Upper lobe of left lung (tissue), 6 donors: Measurements from ENCODE around the gene MSH4. TPM values are rescaled to one million over a fixed set of nuclear protein-coding genes. Genes with fewer than 3 reads are reported as not detected.
A peak's percentile ranks its signal among the peaks of the same experiment; 100 is the strongest.
"Not testable (repeated sequence)": the region's sequence is repeated elsewhere in the genome, so short reads cannot be mapped to it uniquely, and the experiment has no call there.

Experiments used
- ATAC-seq, 2 donors: fragments of 200-7000 bp; cut with Tn5 transposase; one replicate each; pipeline ENCODE4 v1.9.1; 2022; ENCODE audit warnings: mild to moderate bottlenecking in 2 of 2, moderate library complexity in 2 of 2; ENCODE audit not compliant: low FRiP score in 2 of 2
- DNase-seq, 2 donors: peaks; one replicate each; pipeline ENCODE4 v3.0.0-alpha.2; 2019 to 2020
- H3K27ac ChIP-seq, 4 donors: fragments of 200-600 bp; sonication (generic); one replicate each; pipeline ENCODE4 v1.5.1; 2016 to 2019
- H3K27me3 ChIP-seq, 4 donors: fragments of 200-600 bp; sonication (generic); one replicate each; pipeline ENCODE4 v1.5.1; 2017 to 2019
- H3K36me3 ChIP-seq, 4 donors: fragments of 200-600 bp; sonication (generic); one replicate each; pipeline ENCODE4 v1.5.1; 2016 to 2019
- H3K4me1 ChIP-seq, 4 donors: fragments of 200-600 bp; sonication (generic); one replicate each; pipeline ENCODE4 v1.5.1; 2018 to 2019
- H3K4me3 ChIP-seq, 4 donors: fragments of 200-600 bp; sonication (generic); one replicate each; pipeline ENCODE4 v1.5.1; 2017 to 2019; ENCODE audit warnings: mild to moderate bottlenecking in 2 of 4, moderate library complexity in 1 of 4
- H3K9me3 ChIP-seq, 4 donors: fragments of 200-600 bp; sonication (generic); one replicate each; pipeline ENCODE4 v1.5.1; 2018 to 2019
- EP300 ChIP-seq, 4 donors: sonication (generic); formaldehyde crosslinking; IDR thresholded peaks; one replicate each; pipeline ENCODE4 v1.5.1; 2017; ENCODE audit warnings: antibody characterized with exemption in 4 of 4, control low read depth in 2 of 4
- POLR2A ChIP-seq, 4 donors: fragments of 450-650 bp; IDR thresholded peaks; one replicate each; pipeline ENCODE4 v1.5.1; 2016 to 2017; ENCODE audit warnings: antibody characterized with exemption in 4 of 4, mild to moderate bottlenecking in 2 of 4
- POLR2AphosphoS5 ChIP-seq, 2 donors: sonication (generic); formaldehyde crosslinking; IDR thresholded peaks; one replicate each; pipeline ENCODE4 v1.5.1; 2017; ENCODE audit warnings: antibody characterized with exemption in 2 of 2
- WGBS, 2 donors: methylation state at CpG; one replicate each; pipeline ENCODE4 v1.1.5; 2017 to 2018; 5-methylcytosine and 5-hydroxymethylcytosine counted together
- total RNA-seq, 6 donors: library from RNA; depleted of rRNA in 4 of 6; stranded (reverse); fragments of >200 nt in 4 of 6; gene quantifications; one replicate each; pipeline versions ENCODE4 v1.1.0 to v1.2.1, GENCODE V29; 2016 to 2021
- TF ChIP-seq, protein P1 (sequence below), 6 experiments: fragments of 450-650 bp in 4 of 6; fragments of 200-600 bp in 2 of 6; sonication (generic) in 2 of 6; IDR thresholded peaks; one replicate each; pipeline ENCODE4 v1.5.1; 2016 to 2019; ENCODE audit warnings: antibody characterized with exemption in 6 of 6
- donor health status: DM: no; HTN: no; CAD: no; lungs with moderate emphysema.
- donor health status: DM: no; HTN: yes; CAD: no; lungs with severe emphysema.

Gene MSH4
- total RNA-seq = under 1 TPM in 3 of 6 donors, not detected in 3; 0.31 to 0.74 (median 0.46) TPM

DNA sequence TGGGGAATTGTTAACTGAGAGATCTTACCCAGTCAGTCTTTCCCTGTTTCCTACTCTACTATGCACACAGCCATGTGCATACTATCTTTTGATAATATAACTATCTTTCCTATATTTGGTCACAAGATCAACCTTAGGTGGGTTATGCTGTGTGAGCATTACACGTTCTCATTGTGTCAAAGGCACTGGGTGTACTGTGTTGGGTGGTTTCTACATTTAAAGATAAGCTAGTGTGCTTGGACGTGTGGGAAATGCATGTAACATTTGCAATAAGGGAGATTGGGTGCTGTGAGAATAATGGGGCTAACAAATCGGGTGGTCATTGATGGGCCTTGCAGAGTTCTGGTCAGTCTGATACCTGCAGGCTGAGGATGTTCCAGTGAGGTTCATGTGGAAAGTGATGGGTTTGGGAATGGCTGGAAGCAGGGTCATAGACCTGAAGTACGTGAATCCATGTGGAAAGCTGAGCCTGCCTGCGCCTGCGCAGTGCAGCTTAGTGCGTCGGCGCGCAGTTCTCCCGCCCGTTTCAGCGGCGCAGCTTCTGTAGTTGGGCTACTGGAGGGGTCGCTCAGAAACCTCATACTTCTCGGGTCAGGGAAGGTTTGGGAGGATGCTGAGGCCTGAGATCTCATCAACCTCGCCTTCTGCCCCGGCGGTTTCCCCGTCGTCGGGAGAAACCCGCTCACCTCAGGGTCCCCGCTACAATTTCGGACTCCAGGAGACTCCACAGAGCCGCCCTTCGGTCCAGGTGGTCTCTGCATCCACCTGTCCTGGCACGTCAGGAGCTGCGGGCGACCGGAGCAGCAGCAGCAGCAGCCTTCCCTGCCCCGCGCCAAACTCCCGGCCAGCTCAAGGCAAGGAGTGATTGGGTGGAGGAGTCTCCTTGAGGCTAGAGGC, at the start of gene MSH4:
Gene MSH4, plus strand, starts transcription at position 507 of the 897 bp plus-strand sequence. Its CDS starts 104 bp downstream, at position 611.
- H3K4me1 ChIP-seq = peaks cover 0 to 2% (median under 1%) of the 10 kb centered on the region in 4 donors
- no peaks in the 10 kb centered on the region for H3K9me3 ChIP-seq
- H3K27ac ChIP-seq = no peak within 1 kb of the TSS
- no peak for TF ChIP-seq EP300 (IDR thresholded peaks at IDR 0.05)
- no peak for TF ChIP-seq POLR2AphosphoS5 (IDR thresholded peaks at IDR 0.05)
- TF ChIP-seq, protein P1, sequence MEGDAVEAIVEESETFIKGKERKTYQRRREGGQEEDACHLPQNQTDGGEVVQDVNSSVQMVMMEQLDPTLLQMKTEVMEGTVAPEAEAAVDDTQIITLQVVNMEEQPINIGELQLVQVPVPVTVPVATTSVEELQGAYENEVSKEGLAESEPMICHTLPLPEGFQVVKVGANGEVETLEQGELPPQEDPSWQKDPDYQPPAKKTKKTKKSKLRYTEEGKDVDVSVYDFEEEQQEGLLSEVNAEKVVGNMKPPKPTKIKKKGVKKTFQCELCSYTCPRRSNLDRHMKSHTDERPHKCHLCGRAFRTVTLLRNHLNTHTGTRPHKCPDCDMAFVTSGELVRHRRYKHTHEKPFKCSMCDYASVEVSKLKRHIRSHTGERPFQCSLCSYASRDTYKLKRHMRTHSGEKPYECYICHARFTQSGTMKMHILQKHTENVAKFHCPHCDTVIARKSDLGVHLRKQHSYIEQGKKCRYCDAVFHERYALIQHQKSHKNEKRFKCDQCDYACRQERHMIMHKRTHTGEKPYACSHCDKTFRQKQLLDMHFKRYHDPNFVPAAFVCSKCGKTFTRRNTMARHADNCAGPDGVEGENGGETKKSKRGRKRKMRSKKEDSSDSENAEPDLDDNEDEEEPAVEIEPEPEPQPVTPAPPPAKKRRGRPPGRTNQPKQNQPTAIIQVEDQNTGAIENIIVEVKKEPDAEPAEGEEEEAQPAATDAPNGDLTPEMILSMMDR (IDR thresholded peaks at IDR 0.05) = no peak
- no peak for TF ChIP-seq POLR2A (IDR thresholded peaks at IDR 0.05)
- 84 to 92% methylated on average over 33 of the region's 34 CpGs for WGBS, 2 donors
- peak; percentile 36 to 46 for ATAC-seq
- no peak within 1 kb of the TSS for H3K4me3 ChIP-seq
- peak in 1 of 2 donors; percentile 77 for DNase-seq
- peaks cover 15 to 72% (median 52%) of the 10 kb centered on the region in 4 donors for H3K36me3 ChIP-seq
- H3K27me3 ChIP-seq = no peaks in the 10 kb centered on the region

DNA sequence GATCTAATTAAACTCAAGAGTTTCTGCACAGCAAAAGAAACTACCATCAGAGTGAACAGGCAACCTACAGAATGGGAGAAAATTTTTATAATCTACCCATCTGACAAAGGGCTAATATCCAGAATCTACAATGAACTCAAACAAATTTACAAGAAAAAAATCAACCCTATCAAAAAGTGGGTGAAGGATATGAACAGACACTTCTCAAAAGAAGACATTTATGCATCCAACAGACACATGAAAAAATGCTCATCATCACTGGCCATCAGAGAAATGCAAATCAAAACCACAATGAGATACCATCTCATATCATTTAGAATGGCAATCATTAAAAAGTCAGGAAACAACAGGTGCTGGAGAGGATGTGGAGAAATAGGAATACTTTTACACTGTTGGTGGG, 39.5 kb upstream of the MSH4 start:
- H3K9me3 ChIP-seq, H3K27me3 ChIP-seq, ATAC-seq, DNase-seq, H3K4me3 ChIP-seq, H3K27ac ChIP-seq, H3K4me1 ChIP-seq: not testable (repeated sequence)
- H3K36me3 ChIP-seq = peaks cover 0 to 45% (median 18%) of the 10 kb centered on the region in 4 donors

DNA sequence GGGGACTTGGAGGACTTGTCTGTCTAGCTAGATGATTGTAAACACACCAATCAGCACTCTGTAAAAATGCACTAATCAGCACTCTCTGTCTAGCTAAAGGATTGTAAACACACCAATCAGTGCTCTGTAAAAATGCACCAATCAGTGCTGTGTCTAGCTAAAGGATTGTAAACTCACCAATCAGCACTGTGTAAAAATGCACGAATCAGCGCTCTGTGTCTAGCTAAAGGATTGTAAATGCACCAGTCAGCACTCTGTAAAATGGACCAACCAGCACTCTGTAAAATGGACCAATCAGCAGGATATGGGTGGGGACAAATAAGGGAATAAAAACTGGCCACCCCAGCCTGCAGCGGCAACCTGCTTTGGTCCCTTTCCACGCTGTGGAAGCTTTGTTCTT, 38.1 kb upstream of the MSH4 start:
- not testable (repeated sequence) for ATAC-seq, H3K27ac ChIP-seq, H3K9me3 ChIP-seq, H3K4me3 ChIP-seq, DNase-seq, H3K4me1 ChIP-seq, H3K27me3 ChIP-seq
- H3K36me3 ChIP-seq = peaks cover 0 to 44% (median 18%) of the 10 kb centered on the region in 4 donors
- 83 to 90% methylated on average over 4 of the region's 4 CpGs for WGBS, 2 donors

DNA sequence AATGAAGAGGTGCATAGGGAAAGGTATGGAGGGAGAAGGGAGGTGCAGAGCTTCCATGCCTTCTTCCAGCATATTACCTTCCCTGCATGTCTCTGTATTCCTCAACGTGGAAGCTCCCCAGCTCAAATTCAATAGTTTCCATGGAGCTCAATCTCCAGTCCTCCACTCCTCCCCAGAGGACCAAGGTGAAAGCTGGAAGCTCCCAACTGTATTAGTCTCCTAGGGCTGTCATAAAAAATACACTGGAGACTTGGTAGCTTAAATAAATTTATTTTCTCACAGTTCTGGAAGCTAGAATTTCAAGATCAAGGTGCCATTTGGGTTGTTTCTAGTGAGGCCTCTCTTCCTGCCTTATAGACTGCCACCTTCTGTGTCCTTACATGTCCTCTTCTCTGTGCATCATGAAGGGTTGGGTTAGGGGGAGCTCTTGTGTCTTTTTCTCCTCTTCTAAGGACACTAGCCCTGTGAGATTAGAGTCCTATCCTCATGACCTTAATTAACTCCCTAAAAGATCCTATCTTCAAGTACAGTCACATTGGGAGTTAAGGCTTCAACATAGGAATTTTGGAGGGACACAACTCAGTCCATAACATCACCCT, 32.5 kb upstream of the MSH4 start:
- Histone ChIP-seq H3K4me3 (no peak overlapping the region), H3K4me1 (no peaks in the 10 kb centered on the region), H3K36me3 (peaks cover 0 to 23% (median 2%) of the 10 kb centered on the region in 4 donors), H3K9me3 (no peaks in the 10 kb centered on the region), H3K27me3 (no peaks in the 10 kb centered on the region), H3K27ac (no peak overlapping the region)
- WGBS, 2 donors = 89 to 95% methylated on average over 1 of the region's 1 CpG
- TF ChIP-seq EP300 (IDR thresholded peaks at IDR 0.05) (no peak), POLR2A (IDR thresholded peaks at IDR 0.05) (no peak), POLR2AphosphoS5 (IDR thresholded peaks at IDR 0.05) (no peak)
- TF ChIP-seq, protein P1 (IDR thresholded peaks at IDR 0.05) = no peak
- DNase-seq (no peak), ATAC-seq (no peak)

DNA sequence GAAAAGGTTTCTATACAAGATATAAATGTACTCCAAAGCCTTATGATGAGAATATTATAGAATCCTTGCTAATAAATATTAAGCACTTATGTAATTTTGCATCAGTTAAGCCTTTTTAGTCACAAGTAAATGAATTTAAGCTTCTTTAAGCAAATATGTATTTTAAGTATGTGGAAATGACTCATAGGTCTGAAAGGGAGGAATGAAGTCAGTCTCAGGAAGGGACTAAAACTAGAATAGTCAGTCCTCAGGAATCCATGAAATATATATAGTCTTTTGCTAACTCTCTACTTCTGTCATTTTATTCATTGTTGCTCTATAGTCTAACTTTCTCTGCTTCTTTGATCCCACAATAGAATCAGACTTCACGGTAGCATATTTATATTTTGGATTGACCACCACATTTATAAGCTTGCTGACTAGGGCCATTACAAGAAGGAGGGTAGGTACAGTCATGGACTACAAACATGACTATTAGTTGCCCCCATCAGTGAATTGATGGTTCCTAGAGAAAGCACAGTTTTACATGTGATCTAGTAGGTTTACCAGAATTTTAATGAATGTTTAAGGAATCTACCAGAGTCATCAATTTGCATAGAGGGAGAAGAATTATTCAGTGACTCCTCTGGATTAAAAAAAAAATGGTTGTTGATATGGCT, 30.9 kb upstream of the MSH4 start:
- no peaks in the 10 kb centered on the region for H3K27me3 ChIP-seq
- H3K9me3 ChIP-seq = no peaks in the 10 kb centered on the region
- no peaks in the 10 kb centered on the region for H3K4me1 ChIP-seq
- ATAC-seq = no peak
- no peak overlapping the region for H3K27ac ChIP-seq
- WGBS, 2 donors = 89 to 91% methylated on average over 1 of the region's 1 CpG
- H3K4me3 ChIP-seq = no peak overlapping the region
- DNase-seq = no peak
- TF ChIP-seq, protein P1 (IDR thresholded peaks at IDR 0.05) = no peak
- TF ChIP-seq POLR2A (IDR thresholded peaks at IDR 0.05) (no peak), POLR2AphosphoS5 (IDR thresholded peaks at IDR 0.05) (no peak), EP300 (IDR thresholded peaks at IDR 0.05) (no peak)
- H3K36me3 ChIP-seq = peaks cover 0 to 19% (median 2%) of the 10 kb centered on the region in 4 donors
